ENCODE measurements around the gene PSMA3.
A peak's percentile ranks its signal among the peaks of the same experiment; 100 is the strongest.

Gene PSMA3

DNA sequence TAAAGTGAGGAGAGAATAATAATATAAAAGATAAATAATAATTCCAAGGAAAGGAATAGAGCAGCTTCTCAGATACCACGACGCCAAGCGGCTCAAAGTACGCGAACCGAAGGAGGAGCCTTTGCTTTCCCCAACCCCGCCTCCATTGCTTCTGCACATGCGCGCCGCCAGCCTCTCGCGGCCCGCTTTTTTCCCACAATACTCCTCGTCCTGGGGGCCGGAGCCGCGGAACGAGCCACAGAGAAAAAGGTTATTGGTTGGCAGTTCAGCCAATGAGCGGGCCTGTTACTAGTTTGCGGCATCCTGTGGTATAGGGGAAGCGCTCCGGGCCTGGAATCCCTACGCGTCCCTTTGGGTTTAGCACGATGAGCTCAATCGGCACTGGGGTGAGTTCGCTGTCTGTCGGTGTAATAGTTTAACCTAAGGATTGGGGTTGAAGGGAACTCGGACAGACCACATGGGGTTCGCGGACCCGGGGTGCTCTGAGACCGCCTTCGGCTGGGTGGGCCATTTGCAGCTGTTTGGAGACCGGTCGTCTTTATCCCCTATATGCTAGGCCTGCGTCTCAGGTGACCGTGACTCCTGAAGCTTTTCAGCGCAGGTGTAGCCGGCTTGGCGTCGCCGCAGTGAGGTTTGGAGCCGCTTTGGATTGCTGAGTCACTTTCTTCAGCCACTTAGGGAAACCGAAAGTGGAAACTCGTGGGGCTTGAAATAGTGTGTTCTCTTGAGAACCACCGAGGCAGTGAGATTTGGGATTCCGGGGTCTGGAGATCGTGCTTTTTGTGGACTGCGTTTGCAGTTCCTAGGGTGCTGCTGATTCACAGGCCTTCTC, at the start of gene PSMA3:
Gene PSMA3 (plus strand): TSS at position 288 of the 832 bp plus-strand sequence. CDS start 78 bp downstream, at position 366.
- H3K4me1 ChIP-seq: peaks cover 27 to 38% (median 32%) of the 10 kb centered on the region in 10 experiments
- H3K27me3 ChIP-seq: no peaks in the 10 kb centered on the region
- H3K36me3 ChIP-seq: peaks cover 25 to 37% (median 31%) of the 10 kb centered on the region in 11 experiments
- peak within 1 kb of the TSS; percentile 87 to 99 (median 98) for H3K27ac ChIP-seq
- H3K9ac ChIP-seq: peak within 1 kb of the TSS; percentile 90 to 99 (median 98)
- peak within 1 kb of the TSS; percentile 73 to 96 (median 90) for H3K4me3 ChIP-seq
- H4K20me1 ChIP-seq: peaks cover 40 to 50% (median 46%) of the 10 kb centered on the region in 11 experiments
- H3K9me3 ChIP-seq (replicated peaks in 1 of 11): no peaks in the 10 kb centered on the region
- peak within 1 kb of the TSS; percentile 79 to 97 (median 87) for H3K4me2 ChIP-seq
- no peak for TF ChIP-seq Cebpa-rat (IDR thresholded peaks at IDR 0.05)

DNA sequence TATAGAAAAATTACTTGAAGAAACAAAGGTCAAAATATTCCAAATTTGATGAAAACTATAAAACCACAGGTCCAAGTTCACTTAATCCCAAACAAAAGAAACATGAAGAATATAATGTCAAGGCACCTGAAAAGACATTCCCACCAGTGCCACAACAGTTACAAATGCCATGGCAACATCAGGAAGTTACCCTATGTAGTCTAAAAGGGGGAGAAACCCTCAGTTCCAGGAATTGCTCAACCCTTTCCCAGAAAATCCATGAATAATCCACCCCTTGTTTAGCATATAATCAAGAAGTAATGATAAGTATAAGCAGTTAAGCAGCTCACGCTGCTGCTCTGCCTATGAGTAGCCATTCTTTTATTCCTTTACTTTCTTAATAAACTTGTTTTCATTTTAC, 48.4 kb upstream of the PSMA3 start:
- H3K27ac ChIP-seq: no peak overlapping the region
- H3K9me3 ChIP-seq (replicated peaks in 1 of 11): no peaks in the 10 kb centered on the region
- no peak overlapping the region for H3K4me3 ChIP-seq
- no peaks in the 10 kb centered on the region for H3K36me3 ChIP-seq
- no peaks in the 10 kb centered on the region for H3K27me3 ChIP-seq
- H3K4me2 ChIP-seq: no peak overlapping the region
- peaks cover 7 to 14% (median 9%) of the 10 kb centered on the region in 10 experiments for H3K4me1 ChIP-seq
- TF ChIP-seq Cebpa-rat (IDR thresholded peaks at IDR 0.05): no peak
- peaks cover 0 to 2% (median 0%) of the 10 kb centered on the region in 11 experiments; a peak in 4 of 22 replicates for H4K20me1 ChIP-seq
- H3K9ac ChIP-seq: no peak overlapping the region

GRCh38 chr14:58198086-58198485, 46.6 kb upstream of the PSMA3 start:
- Histone ChIP-seq H3K27ac (no peak overlapping the region), H3K36me3 (peaks cover 3 to 9% (median 5%) of the 10 kb centered on the region in 11 experiments; a peak in 17 of 22 replicates), H3K4me2 (no peak overlapping the region), H3K9ac (no peak overlapping the region), H3K27me3 (no peaks in the 10 kb centered on the region), H3K4me3 (no peak overlapping the region), H3K9me3 (replicated peaks in 1 of 11) (no peaks in the 10 kb centered on the region), H4K20me1 (peaks cover 0 to 9% (median 0%) of the 10 kb centered on the region in 11 experiments; a peak in 7 of 22 replicates), H3K4me1 (peaks cover 14 to 23% (median 19%) of the 10 kb centered on the region in 10 experiments)
- no peak for TF ChIP-seq Cebpa-rat (IDR thresholded peaks at IDR 0.05)

- Histone ChIP-seq H3K4me2 (peak within 1 kb of the TSS; percentile 73 to 90 (median 81)), H3K36me3 (peaks cover 10 to 28% (median 21%) of the 10 kb centered on the region in 11 experiments; a peak in 21 of 22 replicates), H3K27ac (peak within 1 kb of the TSS; percentile 87 to 99 (median 93)), H3K4me3 (peak within 1 kb of the TSS; percentile 77 to 91 (median 80)), H4K20me1 (peaks cover 0 to 16% (median 0%) of the 10 kb centered on the region in 11 experiments; a peak in 8 of 22 replicates), H3K27me3 (no peaks in the 10 kb centered on the region), H3K4me1 (peaks cover 14 to 23% (median 19%) of the 10 kb centered on the region in 10 experiments), H3K9ac (peak within 1 kb of the TSS; percentile 89 to 99 (median 94)), H3K9me3 (replicated peaks in 1 of 11) (no peaks in the 10 kb centered on the region)
- no peak for TF ChIP-seq Cebpa-rat (IDR thresholded peaks at IDR 0.05)
Measured at GRCh38 chr14:58199726-58200479, 44.7 kb upstream of the PSMA3 start, which contains the start of gene ACTR10. Gene ACTR10 (plus strand): TSS chr14:58200149. CDS start chr14:58200218, 69 bp downstream.

- H3K36me3 ChIP-seq: peaks cover 16 to 33% (median 24%) of the 10 kb centered on the region in 11 experiments
- H3K4me3 ChIP-seq: peak overlapping the region; percentile 77 to 91 (median 80)
- H3K9ac ChIP-seq: peak overlapping the region; percentile 89 to 99 (median 94)
- H3K27me3 ChIP-seq: no peaks in the 10 kb centered on the region
- H3K4me2 ChIP-seq: peak overlapping the region; percentile 73 to 90 (median 81)
- H3K27ac ChIP-seq: peak overlapping the region; percentile 87 to 99 (median 93)
- H4K20me1 ChIP-seq: peaks cover 0 to 20% (median 0%) of the 10 kb centered on the region in 11 experiments; a peak in 8 of 22 replicates
- H3K4me1 ChIP-seq: peaks cover 14 to 23% (median 19%) of the 10 kb centered on the region in 10 experiments
- no peaks in the 10 kb centered on the region for H3K9me3 ChIP-seq (replicated peaks in 1 of 11)
- no peak for TF ChIP-seq Cebpa-rat (IDR thresholded peaks at IDR 0.05)
Measured at GRCh38 chr14:58200480-58200841, 44.2 kb upstream of the PSMA3 start.

GRCh38 chr14:58200846-58201245, 43.8 kb upstream of the PSMA3 start:
- Histone ChIP-seq H3K27ac (peak overlapping the region; percentile 87 to 99 (median 93)), H4K20me1 (peaks cover 0 to 24% (median 0%) of the 10 kb centered on the region in 11 experiments; a peak in 9 of 22 replicates), H3K9me3 (replicated peaks in 1 of 11) (no peaks in the 10 kb centered on the region), H3K4me1 (peaks cover 14 to 23% (median 19%) of the 10 kb centered on the region in 10 experiments), H3K27me3 (no peaks in the 10 kb centered on the region), H3K9ac (peak overlapping the region; percentile 89 to 99 (median 94)), H3K36me3 (peaks cover 19 to 37% (median 28%) of the 10 kb centered on the region in 11 experiments), H3K4me3 (peak overlapping the region; percentile 77 to 91 (median 80)), H3K4me2 (peak overlapping the region; percentile 73 to 90 (median 81))
- no peak for TF ChIP-seq Cebpa-rat (IDR thresholded peaks at IDR 0.05)

GRCh38 chr14:58213176-58213575, 31.5 kb upstream of the PSMA3 start:
- no peak overlapping the region for H3K9ac ChIP-seq
- H3K9me3 ChIP-seq (replicated peaks in 1 of 11): no peaks in the 10 kb centered on the region
- TF ChIP-seq Cebpa-rat (IDR thresholded peaks at IDR 0.05): no peak
- peaks cover 0 to 12% (median 0%) of the 10 kb centered on the region in 11 experiments; a peak in 4 of 22 replicates for H4K20me1 ChIP-seq
- no peaks in the 10 kb centered on the region for H3K27me3 ChIP-seq
- no peak overlapping the region for H3K27ac ChIP-seq
- H3K4me1 ChIP-seq: no peaks in the 10 kb centered on the region
- peaks cover 75 to 99% (median 94%) of the 10 kb centered on the region in 11 experiments for H3K36me3 ChIP-seq
- no peak overlapping the region for H3K4me2 ChIP-seq
- H3K4me3 ChIP-seq: no peak overlapping the region

DNA sequence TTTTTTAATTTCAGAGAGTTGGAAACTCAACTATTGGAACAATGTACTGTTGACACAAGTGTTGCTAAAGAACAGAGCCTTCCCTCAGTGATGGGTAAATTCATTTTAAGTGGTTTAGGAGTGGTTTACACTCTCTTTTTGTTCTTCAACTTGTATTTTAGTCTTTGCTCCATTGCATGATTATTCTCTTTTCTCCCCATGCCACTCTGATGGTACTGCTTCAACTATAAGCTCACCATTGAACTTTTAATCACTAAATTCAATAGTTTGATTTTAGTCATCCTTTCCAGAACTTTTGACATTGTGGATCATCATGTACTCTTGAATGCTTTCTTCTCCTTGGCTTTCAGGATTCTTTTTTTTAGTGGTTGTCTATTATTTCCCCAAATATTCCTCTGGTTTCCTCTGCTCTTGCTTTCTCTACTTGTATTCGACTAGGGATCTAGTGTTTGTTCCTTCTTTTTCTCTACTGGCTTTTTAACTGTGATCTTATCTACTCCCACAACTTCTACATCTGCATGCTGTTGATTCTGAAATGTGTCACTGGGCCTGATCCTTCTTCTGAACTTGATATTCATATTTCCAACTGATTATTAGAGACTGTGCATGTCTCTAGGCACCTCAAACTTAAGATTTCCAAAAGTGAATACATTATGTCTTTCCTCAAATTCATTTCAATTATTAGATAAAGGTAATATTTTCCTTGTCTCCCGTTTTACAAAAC, 29.3 kb upstream of the PSMA3 start:
- no peak overlapping the region for H3K27ac ChIP-seq
- no peaks in the 10 kb centered on the region; a peak in 1 of 22 replicates for H4K20me1 ChIP-seq
- no peak overlapping the region for H3K4me2 ChIP-seq
- no peaks in the 10 kb centered on the region for H3K27me3 ChIP-seq
- H3K9ac ChIP-seq: no peak overlapping the region
- no peaks in the 10 kb centered on the region for H3K9me3 ChIP-seq (replicated peaks in 1 of 11)
- no peak overlapping the region for H3K4me3 ChIP-seq
- TF ChIP-seq Cebpa-rat (IDR thresholded peaks at IDR 0.05): no peak
- no peaks in the 10 kb centered on the region for H3K4me1 ChIP-seq
- H3K36me3 ChIP-seq: peaks cover 59 to 95% (median 83%) of the 10 kb centered on the region in 11 experiments

All from BLaER1 treated with 17β-estradiol and CSF1 and Interleukin-3, amounts not matched to agents 10 nM and 100 nM (cell line).